ENCODE data around the gene PCNT. TPM values are rescaled to one million over a fixed set of nuclear protein-coding genes. Genes with fewer than 3 reads are reported as not detected.

Gene PCNT
- total and polyA plus RNA-seq, 2 of the 4 experiments (the other 2 are of a cell fraction) = 10.0 to 19.4 TPM

DNA sequence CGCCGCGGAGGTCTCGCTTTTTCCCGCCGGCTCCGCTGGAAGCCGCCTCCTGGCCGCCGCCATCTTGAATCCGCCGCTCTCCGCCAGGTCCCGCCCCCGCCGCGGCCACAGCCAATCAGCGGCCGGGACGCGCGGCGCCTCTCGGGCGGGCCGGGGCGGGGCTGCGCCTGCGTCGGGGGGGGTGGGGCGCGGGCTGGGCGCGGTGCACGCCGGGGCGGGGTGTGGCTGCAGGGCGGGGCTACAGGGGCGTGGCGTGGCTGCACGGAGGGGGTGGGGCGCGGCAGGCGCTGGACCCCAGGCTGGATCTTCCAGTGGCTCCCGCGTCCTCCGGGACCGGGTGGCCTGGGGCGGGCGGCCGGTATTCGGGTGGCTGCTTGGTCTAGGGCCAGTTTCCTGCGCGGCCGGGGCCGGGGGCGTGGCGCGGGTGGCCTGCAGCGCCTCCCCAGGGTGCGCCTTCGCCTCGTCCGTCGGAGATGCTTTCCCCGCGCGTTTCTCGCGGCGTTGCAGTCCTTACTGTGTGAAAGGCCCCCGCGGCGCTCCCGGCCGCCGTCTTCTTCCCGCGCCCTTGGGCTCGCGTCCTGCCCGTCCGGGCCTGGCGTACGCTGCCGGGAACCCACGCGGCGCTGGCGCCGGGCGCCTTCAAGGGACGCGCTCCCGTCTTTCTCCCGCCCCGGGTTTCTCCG lies 575 bp downstream of the PCNT start:
- no peak overlapping the region for H4K5ac ChIP-seq (ENCODE audit: low read depth, low read length)
- H4K8ac ChIP-seq (ENCODE audit: low read depth in 2 of 2, low read length in 2 of 2) = peak overlapping the region in 1 of 2 experiments; percentile 79; a peak in 2 of 4 replicates
- peak overlapping the region; percentile 71 for H2AK5ac ChIP-seq (ENCODE audit: low read depth, low read length)
- H3K4me2 ChIP-seq (ENCODE audit: low read depth, low read length) = peak overlapping the region; percentile 96
- peak overlapping the region; percentile 85 for H2BK5ac ChIP-seq (ENCODE audit: low read depth, low read length, poor library complexity, severe bottlenecking)
- peak overlapping the region; percentile 98 for H2AK9ac ChIP-seq (replicated peaks; ENCODE audit: low read depth, low read length, poor library complexity)
- peak overlapping the region; percentile 76 for H3K27ac ChIP-seq (ENCODE audit: insufficient read depth, low read length)
- peak overlapping the region; percentile 85 for H3K4me3 ChIP-seq (ENCODE audit: insufficient read depth, low read depth, low read length)
- peaks cover 20 to 60% of the 10 kb centered on the region in 2 experiments for H3K79me1 ChIP-seq (ENCODE audit: low read depth in 1 of 2, low read length in 2 of 2)
- peak overlapping the region; percentile 85 for H3K9ac ChIP-seq (ENCODE audit: low read depth, low read length)
- BruUV-seq (replicated peaks) = no TSS peak
- ATAC-seq (ENCODE audit: low read depth) (peak; percentile 84), DNase-seq (peak; percentile 70)
- 1% methylated on average over 44 of the region's 98 CpGs; no CpG with 5 or more reads in 1 of the 2 experiments for WGBS, 2 experiments (ENCODE audit: extremely low coverage in 2 of 2, insufficient read length in 1 of 2)
- 0 out of 2 replicates have a peak overlapping the region, but pooled peaks have one; percentile 18 for H3K23ac ChIP-seq (ENCODE audit: low read depth, low read length)
- H4K20me1 ChIP-seq (ENCODE audit: insufficient read depth, low read length) = peaks cover 13% of the 10 kb centered on the region
- H3K27me3 ChIP-seq (ENCODE audit: control insufficient read depth, insufficient read depth, low read length) = no peaks in the 10 kb centered on the region
- H3K4me1 ChIP-seq (ENCODE audit: control insufficient read depth, insufficient read depth, low read length) = peaks cover 11% of the 10 kb centered on the region
- ChIA-PET POLR2A (ENCODE audit: unreplicated experiment) (no interaction called here), CTCF (no interaction called here)
- no peak overlapping the region for H2BK120ac ChIP-seq (ENCODE audit: low read depth, low read length)
- peak overlapping the region; percentile 64 for H3K14ac ChIP-seq (replicated peaks; ENCODE audit: low read depth, low read length)
- no peaks in the 10 kb centered on the region for H3K9me3 ChIP-seq (ENCODE audit: control insufficient read depth, insufficient read depth, low read length)
- TF ChIP-seq CTCF (conservative IDR thresholded peaks at IDR 0.05; ENCODE audit: low read depth, low read length) = peak; percentile 23; the same call in 1 of the 2 replicates
- no peak for TF ChIP-seq CHD1 (IDR thresholded peaks at IDR 0.05; ENCODE audit: low read depth, low read length)
- no peak; the same call in 1 of the 2 replicates for TF ChIP-seq POLR2A (IDR thresholded peaks at IDR 0.05; ENCODE audit: low read depth, low read length)
- no peak for TF ChIP-seq BHLHE40 (IDR thresholded peaks at IDR 0.05; ENCODE audit: low read depth, low read length)
- TF ChIP-seq SMC3 (IDR thresholded peaks at IDR 0.05; ENCODE audit: low read depth, low read length) = peak; percentile 5; the same call in 1 of the 2 replicates
- TF ChIP-seq MAFK (IDR thresholded peaks at IDR 0.05; ENCODE audit: low read depth, low read length) = no peak
- TF ChIP-seq RCOR1 (IDR thresholded peaks at IDR 0.05; ENCODE audit: insufficient replicate concordance, low read length) = no peak
- TF ChIP-seq RFX5 (IDR thresholded peaks at IDR 0.05; ENCODE audit: low read depth, low read length) = no peak
- no peak for TF ChIP-seq RAD21 (IDR thresholded peaks at IDR 0.05; ENCODE audit: low read length)
- peak; percentile 13; the same call in 1 of the 2 replicates for TF ChIP-seq MXI1 (IDR thresholded peaks at IDR 0.05; ENCODE audit: borderline replicate concordance, low read depth, low read length)
- no peak for TF ChIP-seq USF2 (IDR thresholded peaks at IDR 0.05; ENCODE audit: low read depth, low read length)
- no peak for TF ChIP-seq ELK1 (IDR thresholded peaks at IDR 0.05; ENCODE audit: borderline replicate concordance, low read depth, low read length)
- TF ChIP-seq CEBPB (IDR thresholded peaks at IDR 0.05; ENCODE audit: low read depth, low read length) = no peak
- peak overlapping the region; percentile 63; the same call in 1 of the 2 replicates for H4K91ac ChIP-seq (ENCODE audit: insufficient read depth, low read depth, low read length)
- in situ Hi-C loops (cut with MboI; ENCODE audit: low sequenced_read_pairs) (no loop called here), dilution Hi-C loops (cut with HindIII; ENCODE audit: low sequenced_read_pairs, unreplicated experiment) (no loop called here), intact Hi-C loops (cut with micrococcal nuclease) (loop anchor here (1.0 to 10.0 kb wide), 2 partner anchors 39 to 350 kb away; partner anchors contain the start of gene MCM3AP)
- H3K4ac ChIP-seq (ENCODE audit: low read depth, low read length) = peak overlapping the region; percentile 87
- peaks cover 5% of the 10 kb centered on the region for H3K36me3 ChIP-seq (ENCODE audit: control insufficient read depth, insufficient read depth, low read length)
- H2BK20ac ChIP-seq (ENCODE audit: low read depth, low read length) = no peak overlapping the region
- H3K9me1 ChIP-seq (ENCODE audit: insufficient read depth, low read length) = peaks cover 6% of the 10 kb centered on the region
- H3K56ac ChIP-seq (ENCODE audit: extremely low read depth, insufficient read depth, low read length) = peak overlapping the region; percentile 73
- H2AFZ ChIP-seq (replicated peaks; ENCODE audit: low read length, poor library complexity) = peak overlapping the region; percentile 91
- no peak overlapping the region for H3K18ac ChIP-seq (ENCODE audit: low read depth, low read length)
- H2BK15ac ChIP-seq (ENCODE audit: low read depth, low read length) = no peak overlapping the region
